GM10248 (cell line): ENCODE results near the gene GLOD4.
"Not testable (repeated sequence)": the region's sequence is repeated elsewhere in the genome, so short reads cannot be mapped to it uniquely, and the experiment has no call there.

ENCODE experiments used
- CTCF ChIA-PET: fragments of 300-600 bp; sonication (Branson Sonifier 250); formaldehyde crosslinking; extraction: SDS; loops from one replicate; lab custom pipeline; 2021; ENCODE audit warnings: antibody characterized with exemption; lab: Yijun Ruan, JAX
- POLR2A ChIA-PET: fragments of 350-650 bp; sonication (Branson Sonifier 250); formaldehyde crosslinking; extraction: SDS; loops from one replicate; lab custom pipeline; 2020; ENCODE audit warnings: antibody characterized with exemption; lab: Yijun Ruan, JAX
- DNase-seq: peaks from one replicate; pipeline ENCODE4 v3.0.0; 2012; ENCODE audit errors: extremely low spot score
- CTCF ChIP-seq: IDR thresholded peaks from 2 replicates; pipeline ENCODE4 v1.5.1; 2012; ENCODE audit warnings: mild to moderate bottlenecking, low read depth; ENCODE audit errors: extremely low read depth, missing control alignments, control extremely low read depth

GLOD4 gene

DNA sequence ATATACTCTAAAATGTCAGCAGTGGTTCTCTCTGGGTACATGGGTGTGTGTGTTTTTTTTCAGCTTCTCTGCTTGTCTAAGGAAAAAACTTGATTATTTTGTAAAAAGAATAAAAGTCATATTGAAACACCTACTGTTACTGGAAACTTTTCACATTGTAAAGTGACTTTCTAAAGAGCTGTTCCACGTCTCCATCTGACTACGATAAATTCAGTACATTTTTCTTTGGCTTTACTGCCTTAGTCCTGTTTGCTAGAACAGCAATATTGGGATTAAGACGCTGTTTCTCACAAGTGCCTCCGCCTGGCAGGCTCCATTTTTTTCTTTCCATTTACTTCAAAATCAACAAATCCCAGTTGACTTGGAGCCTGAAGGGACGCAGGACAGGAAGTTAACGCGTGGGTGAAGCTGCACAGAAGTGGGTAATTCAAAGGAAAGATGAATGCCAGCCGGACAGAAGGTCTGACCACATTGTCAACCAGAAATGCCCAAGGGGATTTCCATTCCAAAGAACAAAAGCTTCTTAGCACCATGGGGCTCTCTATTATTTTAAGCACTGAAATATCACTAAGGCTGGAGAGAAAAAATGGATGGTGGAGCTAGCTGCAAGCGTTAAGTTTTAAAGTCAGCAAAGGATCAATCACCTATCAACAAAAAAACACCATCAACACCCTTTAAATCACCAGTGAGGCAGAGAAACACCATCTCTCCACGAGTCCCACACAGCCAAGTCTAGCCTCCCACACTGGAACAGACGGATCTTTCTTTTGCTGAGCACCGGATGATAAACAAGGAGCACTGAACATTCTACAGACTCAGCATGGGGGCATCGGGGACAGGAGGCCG lies 8.4 kb downstream of the GLOD4 start:
- ChIA-PET CTCF (no interaction called here), POLR2A (no interaction called here)
- DNase-seq = no peak
- TF ChIP-seq CTCF = no peak

DNA sequence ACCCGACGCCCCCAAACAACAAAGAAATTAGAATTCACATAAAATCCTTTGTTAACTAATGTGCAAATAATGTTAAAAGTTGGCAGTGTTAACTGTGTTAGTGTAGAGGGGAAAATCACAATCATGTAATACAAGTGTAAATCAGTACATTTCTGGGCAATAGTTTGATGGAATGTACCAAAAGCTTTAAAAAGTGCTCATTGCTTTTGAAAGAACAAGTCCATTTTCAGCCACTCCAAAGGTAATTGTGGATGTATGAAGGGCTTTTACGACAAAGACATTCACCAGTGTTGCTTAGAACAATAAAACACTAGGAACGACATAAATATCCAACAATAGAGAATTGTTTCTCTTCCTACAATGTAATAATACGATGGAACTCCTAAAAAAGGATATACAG lies 9.1 kb downstream of the GLOD4 start:
- no peak for TF ChIP-seq CTCF
- ChIA-PET CTCF (no interaction called here), POLR2A (no interaction called here)
- DNase-seq = no peak

DNA sequence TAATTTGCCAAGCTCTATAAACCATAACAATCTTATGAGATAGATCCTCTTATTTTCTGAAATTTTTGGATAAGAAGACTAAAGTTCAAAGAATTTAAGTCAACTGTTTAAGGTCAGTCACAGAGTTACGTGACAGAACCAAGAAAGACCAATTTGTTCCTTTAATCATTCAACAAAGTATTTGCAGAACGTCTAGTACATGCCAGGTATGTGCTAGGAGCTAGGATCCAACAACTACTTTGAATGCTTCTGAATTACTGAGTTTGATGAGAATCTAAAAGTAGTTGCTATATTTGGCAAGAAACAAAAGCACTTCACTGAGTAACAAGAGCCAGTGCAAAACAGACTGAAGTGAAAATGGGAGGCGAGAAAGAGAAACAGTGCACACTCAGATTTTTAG lies 15.0 kb downstream of the GLOD4 start:
- no peak for DNase-seq
- POLR2A ChIA-PET = no interaction called here
- CTCF ChIA-PET = interaction anchor here (0.8 to 1.5 kb wide), 4 partner anchors 11 to 33 kb away, joined by 3 to 5 read pairs (median 4); partner anchors contain the start of genes GLOD4 and MRM3
- TF ChIP-seq CTCF = no peak

GRCh38 chr17:760371-760770 lies 21.7 kb downstream of the GLOD4 start:
- POLR2A ChIA-PET = no interaction called here
- no peak for DNase-seq
- CTCF ChIA-PET = interaction anchor here (0.7 to 0.8 kb wide), 2 partner anchors 8 to 9 kb away, joined by 3 read pairs; partner anchors contain the start of gene GEMIN4
- no peak for TF ChIP-seq CTCF

- CTCF ChIA-PET = interaction anchor here (0.7 kb wide), 1 partner anchor 9 kb away, joined by 3 read pairs; no protein-coding TSS in a partner anchor
- TF ChIP-seq CTCF = no peak
- DNase-seq = no peak
- POLR2A ChIA-PET = no interaction called here
Observed at GRCh38 chr17:759964-760363, 22.1 kb downstream of the GLOD4 start.

DNA sequence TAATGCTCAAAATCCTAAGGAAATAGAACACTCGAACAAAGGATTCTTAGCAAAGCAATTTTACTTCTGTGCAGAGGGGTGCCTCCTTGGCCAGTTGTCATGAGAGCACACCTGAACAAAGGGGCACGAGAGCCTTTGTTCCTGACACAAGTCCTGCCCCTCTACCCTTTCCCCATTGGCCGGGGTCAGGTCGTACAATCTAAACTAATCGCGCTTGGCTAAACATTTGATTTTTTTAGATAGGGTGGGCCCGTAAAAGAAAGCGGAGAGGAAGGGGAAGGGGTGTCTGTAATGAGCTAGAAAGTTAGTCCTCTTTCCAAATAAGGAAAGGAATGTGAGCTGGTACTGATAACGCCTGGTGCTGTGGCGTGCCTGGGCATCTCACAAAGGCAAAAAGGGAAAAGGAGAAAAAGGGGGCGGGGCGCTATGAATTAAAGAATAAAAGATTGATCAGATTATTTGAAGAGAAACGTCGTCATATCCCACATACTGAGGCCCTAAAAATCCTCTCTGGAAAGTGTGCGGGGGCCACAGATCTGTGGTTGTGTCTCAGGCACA lies 26.0 kb downstream of the GLOD4 start:
- POLR2A ChIA-PET, DNase-seq, CTCF ChIA-PET: not testable (repeated sequence)

GRCh38 chr17:755319-755961 lies 26.6 kb downstream of the GLOD4 start:
- CTCF ChIA-PET = interaction anchor here (0.9 to 1.4 kb wide), 3 partner anchors 11 to 343 kb away, joined by 3 to 4 read pairs (median 4); no protein-coding TSS in a partner anchor
- DNase-seq, POLR2A ChIA-PET: not testable (repeated sequence)
